ENCODE measurements around the gene TNIK.

TNIK gene

DNA sequence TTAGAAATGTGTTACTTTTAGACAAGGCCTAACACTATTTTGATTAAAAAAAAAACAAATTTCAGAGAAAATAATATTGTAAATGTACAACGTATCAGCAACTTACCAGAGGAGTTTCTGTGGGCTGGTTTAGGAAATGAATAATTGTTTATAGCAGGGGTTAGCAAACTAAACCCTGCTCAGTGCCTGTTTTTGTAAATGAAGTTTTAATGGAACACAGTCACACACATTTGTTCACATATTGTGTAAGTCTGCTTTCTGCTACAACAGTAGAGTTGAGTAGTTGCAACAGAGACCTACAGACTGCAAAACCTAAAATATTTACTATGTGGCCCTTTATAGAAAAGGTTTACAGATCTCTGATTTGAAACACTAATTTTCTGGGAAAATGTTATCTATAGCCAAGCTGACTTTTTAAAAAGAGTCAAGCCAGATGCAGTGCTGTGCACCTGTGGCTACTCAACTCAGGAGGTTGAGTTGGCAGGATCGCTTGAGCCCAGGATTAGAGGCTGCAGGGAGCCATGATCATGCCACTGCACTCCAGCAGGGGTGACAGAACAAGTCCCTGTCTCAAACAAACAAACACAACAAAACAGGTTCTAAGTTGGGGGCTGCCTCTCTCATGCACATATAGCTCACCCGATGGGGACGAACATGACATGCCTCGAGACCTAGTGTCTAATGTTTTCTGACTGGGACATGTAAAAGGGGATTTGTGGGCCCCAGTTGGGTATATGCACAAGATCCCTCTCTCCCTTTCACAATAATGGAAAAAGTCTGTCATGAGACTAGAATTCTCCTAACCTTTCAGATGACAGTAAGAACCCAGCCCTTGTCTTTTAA lies 182.5 kb downstream of the TNIK start:
- no peak for DNase-seq

DNA sequence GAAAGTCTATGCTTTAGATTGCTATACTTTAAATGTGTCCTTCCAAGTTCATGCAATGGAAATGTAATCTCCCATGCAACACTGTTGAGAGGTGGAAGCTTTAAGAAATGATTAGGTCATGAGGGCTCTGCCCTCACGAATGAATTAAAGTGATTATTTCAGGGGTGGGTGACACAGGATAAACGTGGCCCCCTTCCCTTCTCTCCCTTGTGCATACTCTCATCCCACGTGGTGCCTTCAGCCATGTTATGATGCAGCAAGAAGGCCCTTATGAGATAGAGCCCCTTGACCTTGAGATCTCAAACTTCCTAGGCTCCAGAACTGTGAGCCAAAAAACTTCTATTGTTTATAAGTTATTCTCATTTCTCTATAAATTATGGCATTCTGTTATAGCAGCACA lies 183.3 kb downstream of the TNIK start:
- DNase-seq: no peak

GRCh38 chr3:171274222-171274621 lies 186.0 kb downstream of the TNIK start:
- DNase-seq: no peak

DNA sequence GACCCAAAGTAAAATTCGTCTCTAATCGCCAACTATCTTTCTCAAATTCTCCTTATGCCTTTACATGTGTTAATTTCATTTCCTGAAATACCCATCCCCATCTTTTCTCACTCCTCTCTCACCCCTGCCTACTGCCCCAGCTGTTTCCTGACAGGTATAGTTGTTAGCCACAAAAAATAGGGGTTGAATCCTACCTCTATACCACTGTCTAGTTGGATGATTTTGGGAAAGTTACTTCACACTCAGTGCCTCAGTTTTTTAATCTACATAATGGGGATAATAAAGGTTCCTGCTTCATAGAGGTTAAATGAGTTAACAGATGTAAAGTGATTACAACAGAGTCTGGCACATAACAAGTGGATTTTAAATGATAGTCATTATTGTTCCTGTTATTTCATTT lies 189.7 kb downstream of the TNIK start:
- no peak for DNase-seq

DNA sequence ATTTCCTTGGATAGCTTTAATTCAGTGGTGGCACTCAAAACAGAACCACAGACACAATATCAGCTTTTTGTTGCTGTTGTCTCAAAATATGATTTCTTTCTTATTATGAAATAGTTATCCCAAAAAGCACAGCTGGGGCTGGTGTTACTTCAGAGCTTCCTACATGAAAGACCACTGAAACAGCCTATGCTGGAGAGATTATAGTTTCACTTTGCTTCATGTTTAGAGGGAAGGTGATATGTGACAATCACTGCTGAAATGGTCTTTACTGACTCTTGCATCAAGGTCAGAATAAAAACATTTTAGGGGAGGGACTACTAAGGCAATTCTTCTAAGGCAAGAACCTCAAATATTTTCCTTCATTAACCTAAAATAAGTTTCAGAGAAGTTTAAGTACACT lies 190.7 kb downstream of the TNIK start:
- no peak for DNase-seq

GRCh38 chr3:171268677-171269076 lies 191.5 kb downstream of the TNIK start:
- no peak for DNase-seq

DNA sequence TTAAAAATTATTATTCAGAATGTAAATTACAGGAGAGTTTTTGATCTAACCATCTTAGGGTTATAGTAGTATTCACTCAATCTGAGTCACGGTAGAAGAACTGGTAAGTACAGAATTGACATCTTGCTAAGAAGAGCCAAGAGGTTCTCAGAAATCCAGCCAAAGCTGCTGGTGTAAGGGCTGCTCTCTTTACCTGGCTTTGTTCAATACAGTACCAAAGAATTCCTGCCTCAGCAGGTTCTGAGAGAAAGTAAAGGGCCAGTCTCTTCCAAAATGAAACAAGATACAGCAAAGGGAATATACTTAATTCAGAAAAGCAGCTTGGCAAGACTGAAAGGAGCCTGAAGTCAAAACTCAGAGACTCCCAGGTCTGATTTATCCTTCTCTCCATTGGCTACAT lies 193.1 kb downstream of the TNIK start:
- no peak for DNase-seq

DNA sequence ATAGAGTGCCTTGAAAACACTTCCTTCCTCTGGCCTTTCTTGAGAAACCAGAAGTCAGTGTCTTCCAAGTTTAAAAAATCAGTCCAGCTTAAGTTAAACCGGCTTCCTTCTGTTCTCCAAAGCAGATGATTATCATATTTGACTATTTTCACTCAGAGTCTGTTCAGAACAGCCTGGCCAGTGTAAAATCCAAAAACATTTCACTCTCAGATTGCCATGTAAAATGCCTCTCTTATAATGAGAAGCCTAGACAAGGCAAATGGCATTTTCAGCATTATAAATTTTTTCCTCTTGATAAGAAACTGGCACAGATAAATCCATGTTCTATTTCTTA lies 193.5 kb downstream of the TNIK start:
- DNase-seq: no peak

DNA sequence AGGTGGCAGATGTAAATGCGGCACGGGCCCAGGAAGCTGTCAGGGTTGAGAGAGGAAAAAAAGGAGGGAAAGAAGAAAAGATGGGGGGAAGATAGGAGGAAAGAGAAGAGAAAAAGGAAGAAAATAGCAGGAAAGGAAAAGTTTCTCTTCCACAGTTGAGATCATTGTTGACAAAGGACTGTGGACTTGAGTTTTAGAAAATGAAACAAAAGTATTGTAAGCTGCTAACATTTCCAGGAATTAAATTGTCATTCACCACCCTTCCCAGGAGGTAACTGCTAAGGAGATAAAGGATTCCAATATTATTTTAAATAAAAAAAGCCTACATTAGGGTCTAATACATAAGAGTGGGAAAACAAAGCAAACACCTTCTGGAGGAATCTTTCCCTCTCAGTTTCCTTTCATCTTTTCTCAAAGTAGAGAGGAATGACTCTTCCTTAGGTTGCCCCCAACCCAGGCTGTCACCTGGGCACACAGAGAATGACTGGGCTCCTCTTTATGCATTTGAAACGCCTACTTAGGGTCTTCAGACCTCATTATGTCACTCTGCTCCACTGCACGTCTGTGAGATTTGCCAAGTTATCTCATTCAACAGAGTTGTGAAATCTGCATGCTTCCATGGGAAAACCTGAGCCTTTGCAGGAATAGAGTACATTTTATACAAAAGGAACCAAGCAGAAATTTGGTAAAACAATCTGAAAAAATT lies 194.0 kb downstream of the TNIK start:
- DNase-seq: no peak

DNA sequence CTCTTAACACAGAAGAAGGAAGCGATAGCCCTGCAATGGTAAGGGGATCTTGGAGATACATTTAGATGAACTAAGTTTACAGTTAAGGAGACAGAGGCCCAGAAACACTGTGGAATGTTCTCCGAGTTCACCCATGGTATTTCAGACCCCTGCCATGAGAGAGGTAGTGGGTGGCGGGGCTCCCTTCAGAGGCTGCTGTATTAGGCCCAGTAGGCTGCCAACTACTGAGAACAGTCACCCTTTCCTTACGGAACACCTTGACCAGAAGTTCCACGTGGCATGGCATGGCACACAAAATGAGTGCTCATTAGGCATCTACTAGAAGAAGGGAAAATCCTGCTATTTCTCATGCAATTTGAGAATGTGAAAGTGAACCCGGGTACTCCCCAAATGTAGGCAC lies 195.4 kb downstream of the TNIK start:
- no peak for DNase-seq

DNA sequence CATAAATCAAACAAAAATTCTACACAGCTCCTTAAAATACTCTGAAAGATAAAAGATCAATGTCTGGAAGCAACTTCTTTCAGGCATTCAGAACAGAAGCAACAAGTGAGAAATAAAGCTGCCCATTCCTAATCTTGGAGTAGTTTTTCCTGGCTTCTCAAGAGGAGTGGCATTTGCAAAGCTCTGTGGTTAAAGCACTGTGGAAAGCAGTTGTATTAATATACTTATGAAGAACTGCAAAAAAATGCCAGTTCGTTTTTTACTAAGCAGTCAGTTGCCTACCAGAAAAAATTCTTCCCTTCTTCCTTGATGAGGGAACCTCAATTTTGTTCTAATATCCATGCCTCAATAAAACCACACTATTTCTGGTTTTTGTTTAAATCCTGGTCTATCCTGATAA lies 197.8 kb downstream of the TNIK start:
- DNase-seq: no peak

- no peak for DNase-seq
Measured at GRCh38 chr3:171261487-171261886, 198.7 kb downstream of the TNIK start.

DNA sequence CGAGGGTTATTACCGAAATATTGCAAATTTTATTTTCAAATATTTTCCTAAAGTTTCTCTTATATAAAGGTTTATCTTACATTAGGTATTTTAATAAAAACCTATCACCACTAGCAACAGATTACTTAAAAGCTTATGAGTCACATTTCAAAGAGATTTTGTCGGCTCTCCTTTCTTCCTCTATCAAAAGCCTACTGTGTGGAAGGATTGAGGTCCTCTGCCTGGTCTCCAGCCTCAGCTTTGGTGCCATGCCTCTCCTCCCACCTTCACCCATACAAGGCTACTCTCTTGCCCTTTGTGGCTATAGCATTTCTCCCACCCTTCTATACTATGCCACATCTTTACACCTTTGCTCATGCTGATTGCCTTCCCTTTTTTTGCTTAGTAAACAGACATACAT lies 199.3 kb downstream of the TNIK start:
- DNase-seq: no peak

GRCh38 chr3:171260466-171260865 lies 199.7 kb downstream of the TNIK start:
- DNase-seq: no peak

GRCh38 chr3:171258316-171258715 lies 201.9 kb downstream of the TNIK start:
- DNase-seq: no peak

DNA sequence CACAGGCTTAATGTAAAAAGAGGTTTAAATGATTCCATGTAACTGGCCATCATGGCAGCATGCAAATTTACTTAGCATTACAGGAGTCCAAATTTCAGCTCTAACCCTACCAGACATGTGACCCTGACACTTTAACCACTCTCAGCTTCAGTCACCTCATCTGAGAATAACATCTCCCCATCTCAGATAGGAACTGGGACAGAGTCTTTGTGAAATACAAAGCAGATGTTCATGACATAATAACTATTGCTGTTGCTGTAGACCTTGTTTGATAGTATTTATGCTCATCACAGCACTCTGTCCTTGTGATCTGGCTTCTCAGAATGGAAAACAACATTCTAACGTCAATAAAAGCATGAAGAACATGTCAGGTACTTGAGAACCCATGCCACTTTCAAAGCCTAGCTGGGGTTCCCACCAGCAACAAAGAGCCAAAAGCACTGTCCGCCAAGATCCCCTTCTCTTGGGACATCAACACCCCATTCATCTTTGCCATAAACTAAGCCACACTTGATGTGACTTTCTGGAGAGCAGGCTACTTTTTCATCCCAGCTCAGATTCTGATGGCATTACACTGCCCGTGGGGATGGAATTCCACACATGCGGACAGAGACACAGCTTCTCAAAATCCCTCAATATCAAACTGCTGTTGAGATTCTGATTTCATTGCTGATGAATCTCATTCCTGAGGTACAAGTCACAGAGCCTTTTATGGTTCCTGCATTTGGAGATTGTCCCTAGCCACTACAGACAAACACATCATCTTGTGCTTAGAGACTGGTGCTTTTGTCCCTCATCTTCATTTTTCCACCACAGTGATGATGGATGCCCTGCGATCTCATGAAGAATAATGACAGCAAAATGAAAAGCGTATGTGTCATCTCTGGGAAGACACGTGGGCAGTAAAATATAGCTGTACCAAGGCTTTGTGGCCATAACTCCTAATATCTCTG lies 202.7 kb downstream of the TNIK start:
- no peak for DNase-seq

DNA sequence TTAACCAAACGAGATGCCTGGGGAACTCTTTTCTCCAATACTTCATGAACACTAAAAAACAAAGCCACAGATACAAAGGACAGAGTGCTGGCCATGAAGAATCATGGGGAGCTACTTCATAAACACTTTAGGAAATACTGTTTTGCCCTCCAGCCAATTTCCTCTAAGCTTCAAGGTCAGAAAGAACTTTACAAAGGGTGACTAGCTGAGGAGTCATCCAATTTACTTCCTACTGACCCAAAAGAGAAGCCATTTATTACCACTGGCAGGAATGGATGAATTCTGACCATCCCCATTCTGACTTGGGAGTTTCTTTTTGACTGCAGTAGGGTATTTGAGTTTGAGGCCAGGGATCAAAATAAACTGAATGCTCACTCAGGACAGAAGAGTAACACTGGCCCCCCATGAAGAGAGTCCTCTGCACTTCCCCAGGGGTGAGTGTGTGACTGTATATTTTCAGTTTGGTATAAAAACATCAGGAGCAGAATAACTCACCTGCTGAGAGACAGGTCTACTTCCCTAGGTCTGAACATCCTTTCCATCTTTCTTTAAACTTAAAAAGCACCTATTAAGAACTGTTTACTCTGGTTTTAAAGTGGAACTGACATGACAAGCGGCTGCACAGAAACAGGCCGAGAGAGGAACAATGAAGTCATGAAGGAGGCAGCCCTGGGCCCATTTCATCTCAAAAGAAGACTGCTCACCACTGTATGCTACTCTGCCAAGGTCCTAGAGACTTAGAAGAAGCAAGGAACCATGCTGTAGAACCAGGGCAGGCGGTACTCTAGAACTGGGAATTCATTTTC lies 203.6 kb downstream of the TNIK start:
- no peak for DNase-seq

DNA sequence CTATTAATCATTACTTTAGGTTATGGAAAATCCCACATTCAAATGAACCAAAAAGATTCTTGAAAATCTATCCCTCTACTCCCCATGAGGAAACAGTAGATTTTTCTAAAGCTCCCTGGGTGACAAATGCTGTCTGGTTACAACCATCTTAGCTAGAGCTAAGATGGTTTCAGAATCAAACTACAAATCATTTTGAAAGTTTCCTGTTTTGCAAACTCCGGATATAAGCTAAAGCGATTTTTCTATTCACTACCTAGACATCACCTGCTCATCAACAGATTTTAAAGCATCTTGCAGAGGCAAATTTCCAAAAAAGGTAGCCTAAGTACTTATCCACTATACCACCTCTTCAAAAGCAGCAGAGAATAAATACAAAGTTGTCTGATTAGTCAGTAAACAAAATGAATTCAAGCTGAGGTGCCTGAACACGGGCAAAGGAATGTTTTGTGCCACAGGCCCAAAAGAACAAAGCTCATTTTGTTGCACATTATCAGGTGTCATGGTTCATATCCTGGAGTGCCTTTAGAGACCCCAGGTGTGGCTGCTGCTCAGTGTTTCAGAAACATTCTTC lies 204.9 kb downstream of the TNIK start:
- DNase-seq: no peak

DNA sequence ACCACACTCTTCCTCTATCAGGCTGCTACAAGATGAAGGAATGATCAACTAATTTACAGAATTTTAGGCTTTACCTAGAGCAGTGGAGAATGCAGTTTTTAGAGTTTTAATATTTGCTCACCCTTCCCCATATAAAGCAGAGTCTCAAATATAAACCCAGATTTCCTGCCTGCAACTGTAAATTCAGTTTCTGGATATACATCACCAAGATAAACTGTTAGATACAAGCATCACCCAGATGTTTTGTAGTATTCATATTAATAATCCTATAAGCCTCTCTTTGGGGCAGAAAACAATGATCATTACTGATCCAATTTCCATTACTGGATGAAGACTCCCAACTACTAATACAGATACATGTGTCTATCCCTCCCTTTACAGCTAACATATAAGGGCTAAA lies 205.9 kb downstream of the TNIK start:
- DNase-seq: no peak

GRCh38 chr3:171251835-171252234 lies 208.4 kb downstream of the TNIK start:
- DNase-seq: no peak

DNA sequence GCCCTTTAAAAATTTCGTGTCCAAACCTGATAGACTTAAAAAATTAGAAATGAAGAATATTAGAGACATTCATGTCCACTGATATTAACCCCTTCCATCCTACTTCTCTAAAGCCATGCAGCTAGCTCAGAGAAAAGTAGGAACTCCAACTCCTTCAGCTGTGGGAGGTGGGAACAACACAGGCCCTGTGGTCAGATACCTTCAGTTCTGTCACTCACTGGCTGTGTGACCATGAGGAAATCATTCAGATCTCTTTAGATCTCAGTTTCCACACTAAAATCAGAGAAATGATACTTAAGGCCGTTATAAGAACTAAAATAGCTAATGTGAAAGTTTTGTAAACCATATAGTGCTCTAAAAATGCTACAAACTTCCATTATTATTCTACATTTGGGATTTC lies 209.8 kb downstream of the TNIK start:
- DNase-seq: no peak

DNA sequence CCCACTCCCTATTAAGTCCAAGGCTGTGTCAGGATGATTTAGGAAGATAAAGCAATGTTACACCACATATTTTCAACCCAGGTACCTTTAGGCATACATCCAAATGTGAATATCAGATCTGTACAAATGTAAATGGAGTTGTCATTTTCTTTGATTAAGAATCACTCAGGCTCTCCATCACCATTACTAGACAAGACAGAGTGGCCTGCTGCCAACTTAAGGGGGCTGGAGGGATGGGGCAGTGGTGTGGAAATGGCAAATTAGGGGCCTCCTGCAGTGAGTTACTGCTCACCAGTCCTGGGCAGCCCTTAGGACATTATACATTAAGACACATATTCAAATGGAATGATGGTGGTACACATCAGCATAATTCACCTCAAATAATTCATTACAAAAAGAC lies 211.0 kb downstream of the TNIK start:
- DNase-seq: no peak

Data from NCI-H526 treated with DMSO at 0.1 percent for 48 hours (cell line).